DOHH2 (cell line): ENCODE measurements around the gene KLC4.

Experiments used
- H3F3A ChIP-seq: fragments of 200-600 bp; sonication (generic), shearing (Covaris generic); 2 replicates; pipeline ENCODE4 v1.6.0; 2016; ENCODE audit warnings: antibody characterized with exemption, mild to moderate bottlenecking; ENCODE audit not compliant: control insufficient read depth, insufficient read depth
- H3K27ac ChIP-seq: fragments of 200-600 bp; sonication (generic); 2 replicates; pipeline ENCODE4 v1.5.1; 2014; ENCODE audit warnings: low read depth, mild to moderate bottlenecking, low read length, moderate library complexity
- H3K27me3 ChIP-seq: fragments of 200-600 bp; sonication (generic); 2 replicates; pipeline ENCODE4 v1.6.1; 2014; ENCODE audit warnings: mild to moderate bottlenecking, low read length, mixed read lengths; ENCODE audit not compliant: control insufficient read depth
- H3K36me3 ChIP-seq: fragments of 200-600 bp; sonication (generic); 2 replicates; pipeline ENCODE4 v1.6.1; 2014; ENCODE audit warnings: mild to moderate bottlenecking, low read length, moderate library complexity, mixed read lengths; ENCODE audit not compliant: control insufficient read depth
- H3K4me1 ChIP-seq: fragments of 200-600 bp; sonication (generic); 2 replicates; pipeline ENCODE4 v1.6.1; 2014; ENCODE audit warnings: mild to moderate bottlenecking, low read length, mixed read lengths; ENCODE audit not compliant: control insufficient read depth
- H3K4me2 ChIP-seq: fragments of 200-600 bp; sonication (generic); 2 replicates; pipeline ENCODE4 v1.6.0; 2014; ENCODE audit warnings: mild to moderate bottlenecking, low read length, moderate library complexity
- H3K4me3 ChIP-seq: fragments of 200-600 bp; sonication (generic); 2 replicates; pipeline ENCODE4 v1.5.1; 2014; ENCODE audit warnings: mild to moderate bottlenecking, low read length, mixed read lengths
- H3K79me2 ChIP-seq: fragments of 200-600 bp; sonication (generic); 2 replicates; pipeline ENCODE4 v1.6.1; 2014; ENCODE audit warnings: mild to moderate bottlenecking, low read length, mixed read lengths; ENCODE audit not compliant: control insufficient read depth
- H3K9me2 ChIP-seq: fragments of 200-600 bp; sonication (generic); replicated peaks from 2 replicates; pipeline ENCODE4 v1.6.1; 2014; ENCODE audit warnings: mild to moderate bottlenecking, low read length, mixed read lengths; ENCODE audit not compliant: control insufficient read depth
- H3K9me3 ChIP-seq: fragments of 200-600 bp; sonication (generic); 2 replicates; pipeline ENCODE4 v1.6.1; 2014; ENCODE audit warnings: antibody characterized with exemption, low read length, mixed read lengths; ENCODE audit not compliant: control insufficient read depth, insufficient read depth
- H4K20me1 ChIP-seq: fragments of 200-600 bp; sonication (generic); 2 replicates; pipeline ENCODE4 v1.6.0; 2014; ENCODE audit warnings: low read depth, mild to moderate bottlenecking, antibody characterized with exemption, low read length, moderate library complexity; ENCODE audit not compliant: control insufficient read depth, insufficient read depth
- EZH2phosphoT487 ChIP-seq: fragments of 200-600 bp; sonication (generic); IDR thresholded peaks from 2 replicates; pipeline ENCODE4 v1.6.1; 2017; ENCODE audit warnings: borderline replicate concordance, mild to moderate bottlenecking, antibody characterized with exemption, low read length, moderate library complexity, mixed read lengths
- TF ChIP-seq, protein P1 (sequence below): fragments of 200-600 bp; sonication (generic); IDR thresholded peaks from one replicate; pipeline ENCODE4 v1.5.1; 2014; ENCODE audit warnings: antibody characterized with exemption, mild to moderate bottlenecking, low read depth, low read length; ENCODE audit not compliant: poor library complexity, severe bottlenecking

The KLC4 gene

GRCh38 chr6:43091020-43091419 is 31.6 kb downstream of the KLC4 start:
- Histone ChIP-seq H3K36me3 (no peaks in the 10 kb centered on the region), H3K4me1 (peaks cover 3% of the 10 kb centered on the region), H3K4me2 (no peak overlapping the region), H3K79me2 (no peaks in the 10 kb centered on the region), H3K27ac (no peak overlapping the region), H3K9me2 (no peaks in the 10 kb centered on the region), H4K20me1 (no peaks in the 10 kb centered on the region), H3F3A (no peaks in the 10 kb centered on the region), H3K27me3 (peaks cover 2% of the 10 kb centered on the region; the same call in 1 of the 2 replicates), H3K9me3 (no peaks in the 10 kb centered on the region), H3K4me3 (no peak overlapping the region)
- TF ChIP-seq, protein P1, sequence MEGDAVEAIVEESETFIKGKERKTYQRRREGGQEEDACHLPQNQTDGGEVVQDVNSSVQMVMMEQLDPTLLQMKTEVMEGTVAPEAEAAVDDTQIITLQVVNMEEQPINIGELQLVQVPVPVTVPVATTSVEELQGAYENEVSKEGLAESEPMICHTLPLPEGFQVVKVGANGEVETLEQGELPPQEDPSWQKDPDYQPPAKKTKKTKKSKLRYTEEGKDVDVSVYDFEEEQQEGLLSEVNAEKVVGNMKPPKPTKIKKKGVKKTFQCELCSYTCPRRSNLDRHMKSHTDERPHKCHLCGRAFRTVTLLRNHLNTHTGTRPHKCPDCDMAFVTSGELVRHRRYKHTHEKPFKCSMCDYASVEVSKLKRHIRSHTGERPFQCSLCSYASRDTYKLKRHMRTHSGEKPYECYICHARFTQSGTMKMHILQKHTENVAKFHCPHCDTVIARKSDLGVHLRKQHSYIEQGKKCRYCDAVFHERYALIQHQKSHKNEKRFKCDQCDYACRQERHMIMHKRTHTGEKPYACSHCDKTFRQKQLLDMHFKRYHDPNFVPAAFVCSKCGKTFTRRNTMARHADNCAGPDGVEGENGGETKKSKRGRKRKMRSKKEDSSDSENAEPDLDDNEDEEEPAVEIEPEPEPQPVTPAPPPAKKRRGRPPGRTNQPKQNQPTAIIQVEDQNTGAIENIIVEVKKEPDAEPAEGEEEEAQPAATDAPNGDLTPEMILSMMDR = no peak
- no peak for TF ChIP-seq EZH2phosphoT487

- H4K20me1 ChIP-seq = no peaks in the 10 kb centered on the region
- H3K36me3 ChIP-seq = no peaks in the 10 kb centered on the region
- TF ChIP-seq, protein P1 = no peak
- no peak for TF ChIP-seq EZH2phosphoT487
- no peak overlapping the region for H3K4me2 ChIP-seq
- H3K9me2 ChIP-seq = no peaks in the 10 kb centered on the region
- no peak overlapping the region for H3K4me3 ChIP-seq
- no peaks in the 10 kb centered on the region for H3F3A ChIP-seq
- no peak overlapping the region for H3K27ac ChIP-seq
- H3K79me2 ChIP-seq = no peaks in the 10 kb centered on the region
- no peaks in the 10 kb centered on the region for H3K9me3 ChIP-seq
- peaks cover 8% of the 10 kb centered on the region for H3K4me1 ChIP-seq
- no peaks in the 10 kb centered on the region for H3K27me3 ChIP-seq
Measured at GRCh38 chr6:43091436-43091991, 32.1 kb downstream of the KLC4 start.

DNA sequence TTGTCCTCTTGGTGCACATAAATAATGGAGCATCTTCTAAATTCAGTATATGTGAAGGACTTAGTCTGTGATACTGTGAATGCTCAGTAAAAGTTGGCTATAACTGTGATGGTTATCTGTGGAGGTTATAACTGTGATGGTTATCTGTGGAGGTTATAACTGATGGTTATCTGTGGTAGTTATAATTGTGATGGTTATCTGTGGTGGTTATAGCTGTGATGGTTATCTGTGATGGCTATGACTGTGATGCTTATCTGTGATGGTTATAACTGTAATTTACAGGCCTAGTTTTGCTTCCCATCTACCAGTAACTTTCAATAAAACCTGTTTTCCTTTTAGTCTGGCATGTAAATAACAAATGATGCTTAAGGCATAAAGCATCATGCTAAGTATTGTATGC is 33.2 kb downstream of the KLC4 start:
- Histone ChIP-seq H3K9me3 (no peaks in the 10 kb centered on the region), H4K20me1 (no peaks in the 10 kb centered on the region), H3K27me3 (no peaks in the 10 kb centered on the region), H3F3A (no peaks in the 10 kb centered on the region), H3K4me2 (no peak overlapping the region), H3K9me2 (no peaks in the 10 kb centered on the region), H3K4me3 (no peak overlapping the region), H3K36me3 (no peaks in the 10 kb centered on the region), H3K4me1 (peaks cover 18% of the 10 kb centered on the region), H3K27ac (no peak overlapping the region), H3K79me2 (no peaks in the 10 kb centered on the region)
- TF ChIP-seq EZH2phosphoT487 = no peak
- TF ChIP-seq, protein P1 = no peak
